Hepatocyte (in vitro differentiated cells): ENCODE results near the gene ITGA1.

Experiments used
- EZH2 ChIP-seq: fragments of 200-600 bp; sonication (generic); IDR thresholded peaks from 2 replicates; pipeline ENCODE4 v1.6.1; 2016; ENCODE audit warnings: antibody characterized with exemption, mild to moderate bottlenecking, borderline replicate concordance
- EZH2phosphoT487 ChIP-seq: fragments of 200-600 bp; sonication (generic); IDR thresholded peaks from one replicate; pipeline ENCODE4 v1.6.1; 2018; ENCODE audit warnings: antibody characterized with exemption, mild to moderate bottlenecking, low read depth, moderate library complexity; ENCODE audit not compliant: unreplicated experiment, severe bottlenecking
- TF ChIP-seq, protein P1 (sequence below): fragments of 200-600 bp; sonication (generic); IDR thresholded peaks from 2 replicates; pipeline ENCODE4 v1.5.1; 2016; ENCODE audit warnings: antibody characterized with exemption, mild to moderate bottlenecking; ENCODE audit not compliant: poor library complexity

DNA sequence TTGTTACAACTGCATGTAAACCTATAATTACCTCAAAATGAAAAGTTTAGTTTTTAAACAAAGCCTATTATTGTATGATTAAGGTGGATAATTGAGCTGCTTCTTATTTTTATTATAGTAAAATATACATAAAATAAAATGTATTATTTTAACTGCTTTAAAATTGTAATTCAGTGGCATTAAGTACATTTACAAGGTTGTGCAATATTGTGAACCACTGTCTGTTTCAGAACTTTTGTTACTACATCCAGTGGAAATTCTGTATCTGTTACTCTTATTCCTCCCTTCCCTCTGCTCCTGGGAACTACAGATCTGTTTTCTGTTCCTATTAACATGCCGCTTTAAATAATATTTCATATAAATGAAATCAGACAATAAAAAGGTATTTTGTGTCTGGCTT lies 37.1 kb downstream of the ITGA1 start:
- TF ChIP-seq, protein P1, sequence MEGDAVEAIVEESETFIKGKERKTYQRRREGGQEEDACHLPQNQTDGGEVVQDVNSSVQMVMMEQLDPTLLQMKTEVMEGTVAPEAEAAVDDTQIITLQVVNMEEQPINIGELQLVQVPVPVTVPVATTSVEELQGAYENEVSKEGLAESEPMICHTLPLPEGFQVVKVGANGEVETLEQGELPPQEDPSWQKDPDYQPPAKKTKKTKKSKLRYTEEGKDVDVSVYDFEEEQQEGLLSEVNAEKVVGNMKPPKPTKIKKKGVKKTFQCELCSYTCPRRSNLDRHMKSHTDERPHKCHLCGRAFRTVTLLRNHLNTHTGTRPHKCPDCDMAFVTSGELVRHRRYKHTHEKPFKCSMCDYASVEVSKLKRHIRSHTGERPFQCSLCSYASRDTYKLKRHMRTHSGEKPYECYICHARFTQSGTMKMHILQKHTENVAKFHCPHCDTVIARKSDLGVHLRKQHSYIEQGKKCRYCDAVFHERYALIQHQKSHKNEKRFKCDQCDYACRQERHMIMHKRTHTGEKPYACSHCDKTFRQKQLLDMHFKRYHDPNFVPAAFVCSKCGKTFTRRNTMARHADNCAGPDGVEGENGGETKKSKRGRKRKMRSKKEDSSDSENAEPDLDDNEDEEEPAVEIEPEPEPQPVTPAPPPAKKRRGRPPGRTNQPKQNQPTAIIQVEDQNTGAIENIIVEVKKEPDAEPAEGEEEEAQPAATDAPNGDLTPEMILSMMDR, result no peak
- no peak for TF ChIP-seq EZH2
- TF ChIP-seq EZH2phosphoT487, result no peak
